Effector CD8-positive, alpha-beta T cell (primary cell): Measurements from ENCODE around the gene SCIMP.
"Not testable (repeated sequence)": the region's sequence is repeated elsewhere in the genome, so short reads cannot be mapped to it uniquely, and the experiment has no call there.

ENCODE experiments used
- DNase-seq: peaks from one replicate; lab custom pipeline; 2025; lab: John Stamatoyannopoulos, UW

The SCIMP gene

GRCh38 chr17:5238333-5238732, 3.7 kb upstream of the SCIMP start:
- DNase-seq: no peak

- no peak for DNase-seq
Observed at GRCh38 chr17:5237541-5238016, 2.9 kb upstream of the SCIMP start.

GRCh38 chr17:5236938-5237540, 2.4 kb upstream of the SCIMP start:
- no peak for DNase-seq

- not testable (repeated sequence) for DNase-seq
Observed at GRCh38 chr17:5233492-5233891, 1.2 kb downstream of the SCIMP start.

- DNase-seq: no peak
Observed at GRCh38 chr17:5226940-5227878, 7.5 kb downstream of the SCIMP start.

GRCh38 chr17:5225668-5226457, 8.8 kb downstream of the SCIMP start:
- DNase-seq: no peak

GRCh38 chr17:5221912-5222311, 12.7 kb downstream of the SCIMP start:
- not testable (repeated sequence) for DNase-seq

- DNase-seq: no peak
Observed at GRCh38 chr17:5220074-5220473, 14.6 kb downstream of the SCIMP start.

GRCh38 chr17:5219536-5219935, 15.1 kb downstream of the SCIMP start:
- DNase-seq: no peak

GRCh38 chr17:5217562-5217961, 17.1 kb downstream of the SCIMP start:
- DNase-seq: not testable (repeated sequence)

GRCh38 chr17:5211458-5211857, 23.2 kb downstream of the SCIMP start:
- no peak for DNase-seq

GRCh38 chr17:5210614-5211252, 23.9 kb downstream of the SCIMP start:
- DNase-seq: no peak

- no peak for DNase-seq
Observed at GRCh38 chr17:5210091-5210490, 24.6 kb downstream of the SCIMP start.

- DNase-seq: no peak
Observed at GRCh38 chr17:5209396-5209795, 25.3 kb downstream of the SCIMP start.

- no peak for DNase-seq
Observed at GRCh38 chr17:5203908-5204294, 30.8 kb downstream of the SCIMP start.

GRCh38 chr17:5203178-5203907, 31.3 kb downstream of the SCIMP start:
- DNase-seq: no peak

GRCh38 chr17:5201011-5201410, 33.6 kb downstream of the SCIMP start:
- DNase-seq: no peak

- DNase-seq: no peak
Observed at GRCh38 chr17:5200360-5200759, 34.3 kb downstream of the SCIMP start.

GRCh38 chr17:5198472-5198871, 36.2 kb downstream of the SCIMP start:
- DNase-seq: no peak

- DNase-seq: no peak
Observed at GRCh38 chr17:5194346-5194745, 40.3 kb downstream of the SCIMP start.
